ENCODE measurements around the gene PGRMC2.

DNA sequence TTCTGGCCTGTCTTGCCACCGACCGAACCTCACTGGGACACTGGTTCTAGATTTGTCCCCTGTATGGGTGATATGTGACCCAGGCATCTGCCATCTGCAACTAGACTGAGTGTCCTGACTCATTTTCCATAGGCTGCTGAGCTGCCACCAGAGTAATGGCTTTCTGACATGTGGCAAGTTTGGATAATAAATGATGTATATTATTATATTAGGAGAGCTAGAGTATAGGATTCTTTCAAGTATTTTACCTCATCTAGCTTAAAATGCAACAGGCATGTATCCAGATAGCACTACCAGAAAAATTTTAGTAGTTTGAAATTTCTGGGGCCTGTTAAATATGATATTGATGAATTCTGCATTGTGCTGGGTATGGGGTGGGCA is 15.8 kb upstream of the PGRMC2 start:
- no peak for TF ChIP-seq CTCF (IDR thresholded peaks at IDR 0.05; ENCODE audit: low read depth, low read length)
- no peak for TF ChIP-seq POLR2A (IDR thresholded peaks at IDR 0.05; ENCODE audit: extremely low read depth, insufficient read length)
- TF ChIP-seq, protein P1, sequence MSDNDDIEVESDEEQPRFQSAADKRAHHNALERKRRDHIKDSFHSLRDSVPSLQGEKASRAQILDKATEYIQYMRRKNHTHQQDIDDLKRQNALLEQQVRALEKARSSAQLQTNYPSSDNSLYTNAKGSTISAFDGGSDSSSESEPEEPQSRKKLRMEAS (IDR thresholded peaks at IDR 0.05; ENCODE audit: low read depth, low read length) = no peak

Measured in NB4 (cell line).